CD4-positive, alpha-beta T cell treated with Interferon gamma for 1 hour (primary cell): ENCODE results near the gene UCP3.
A peak's percentile ranks its signal among the peaks of the same experiment; 100 is the strongest.

Experiments used
- DNase-seq: peaks from one replicate; pipeline ENCODE4 v3.0.0-alpha.2; 2020

The UCP3 gene

DNA sequence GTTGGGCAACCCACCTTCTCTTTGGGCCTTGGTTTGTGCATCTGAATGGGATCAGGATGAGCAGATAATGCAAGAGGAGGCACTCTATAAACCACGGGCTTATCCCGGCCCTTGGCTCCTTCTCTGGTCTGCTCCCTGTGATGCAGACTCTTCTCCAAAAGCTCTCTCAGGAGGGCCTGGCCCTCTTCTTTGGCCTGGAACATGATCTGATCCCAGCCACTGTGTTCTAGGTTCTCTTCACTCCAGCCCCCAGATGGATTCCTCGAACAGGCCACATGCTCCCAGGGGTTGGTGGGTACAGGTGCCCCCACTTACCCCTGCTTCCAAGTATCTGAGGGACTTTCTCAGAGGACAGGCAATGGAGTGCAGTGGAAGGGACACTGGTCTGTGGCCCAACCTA is 8.7 kb upstream of the UCP3 start:
- DNase-seq: no peak

DNA sequence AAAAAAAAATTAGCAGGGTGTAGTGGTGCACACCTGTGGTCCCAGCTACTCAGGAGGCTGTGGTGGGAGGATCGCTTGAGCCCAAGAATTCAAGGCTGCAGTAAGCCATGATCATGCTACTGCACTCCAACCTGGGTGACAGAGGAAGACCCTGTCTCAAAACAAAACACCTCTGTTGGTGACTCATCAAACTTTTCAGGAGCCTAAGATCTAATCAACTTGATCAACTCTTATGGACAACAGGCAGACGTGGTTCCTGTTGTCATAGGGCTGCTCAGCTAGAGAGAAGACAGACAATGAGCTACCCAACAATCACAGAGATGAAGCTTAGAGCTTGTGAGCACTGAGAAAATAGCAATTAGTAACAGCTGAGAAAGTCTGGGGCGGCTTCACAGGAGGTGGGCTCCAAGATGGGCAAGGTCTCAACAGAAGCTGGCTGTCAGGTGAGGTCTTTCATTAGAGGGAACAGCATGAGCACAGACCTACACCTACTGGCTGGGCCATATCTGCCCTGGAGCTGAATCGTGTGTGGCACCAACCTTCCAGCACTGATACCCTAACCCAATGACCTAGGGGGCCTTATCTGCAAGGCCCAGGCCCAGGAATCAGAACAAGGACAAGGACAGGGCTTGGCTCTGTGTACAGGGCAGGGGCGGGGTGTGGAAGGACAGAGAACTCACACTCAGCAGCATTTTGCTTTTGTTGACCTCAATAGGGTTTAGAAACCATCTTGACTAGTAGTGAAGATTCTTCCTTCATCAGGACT is 7.2 kb upstream of the UCP3 start:
- no peak for DNase-seq

DNA sequence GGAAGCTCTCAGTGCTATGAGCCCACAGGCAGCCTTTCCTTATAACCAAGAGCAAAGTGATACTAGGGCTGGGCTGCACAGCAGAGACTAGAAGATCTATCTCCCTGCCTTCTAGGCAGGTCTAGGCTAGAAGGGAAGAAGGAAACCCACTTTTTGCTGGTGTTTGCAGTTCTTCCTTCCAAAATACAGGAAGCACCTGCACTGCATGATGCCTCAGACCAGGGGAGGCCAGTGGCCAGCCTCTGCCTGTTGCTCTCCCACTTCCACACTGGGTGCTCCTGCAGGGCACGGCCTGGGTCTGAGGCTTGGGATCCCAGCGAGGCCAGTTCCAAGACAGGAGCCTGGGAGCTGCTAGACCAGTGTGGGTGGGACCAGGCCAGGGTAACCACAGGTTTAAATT is 6.0 kb upstream of the UCP3 start:
- no peak for DNase-seq

DNA sequence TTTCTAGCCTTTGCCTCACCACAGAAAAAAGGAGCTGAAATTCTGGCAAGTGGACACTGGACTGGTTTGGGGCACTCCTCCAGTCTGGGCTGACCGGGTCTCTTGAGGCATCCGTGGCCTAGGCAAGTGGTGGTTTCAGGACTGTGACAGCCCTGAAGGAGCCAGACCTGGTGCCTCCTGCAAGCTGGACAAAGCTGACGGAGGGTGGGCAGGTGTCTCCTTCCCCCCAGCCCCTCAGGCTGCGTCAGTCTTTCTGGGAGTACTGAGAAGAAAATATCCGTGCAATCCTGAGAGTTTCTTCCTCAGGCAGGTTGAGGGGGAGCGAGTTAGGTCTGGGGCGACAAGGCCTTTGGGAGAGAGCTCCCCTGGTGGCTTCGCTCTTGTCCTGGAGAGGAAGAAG is 4.3 kb upstream of the UCP3 start:
- DNase-seq: no peak

DNA sequence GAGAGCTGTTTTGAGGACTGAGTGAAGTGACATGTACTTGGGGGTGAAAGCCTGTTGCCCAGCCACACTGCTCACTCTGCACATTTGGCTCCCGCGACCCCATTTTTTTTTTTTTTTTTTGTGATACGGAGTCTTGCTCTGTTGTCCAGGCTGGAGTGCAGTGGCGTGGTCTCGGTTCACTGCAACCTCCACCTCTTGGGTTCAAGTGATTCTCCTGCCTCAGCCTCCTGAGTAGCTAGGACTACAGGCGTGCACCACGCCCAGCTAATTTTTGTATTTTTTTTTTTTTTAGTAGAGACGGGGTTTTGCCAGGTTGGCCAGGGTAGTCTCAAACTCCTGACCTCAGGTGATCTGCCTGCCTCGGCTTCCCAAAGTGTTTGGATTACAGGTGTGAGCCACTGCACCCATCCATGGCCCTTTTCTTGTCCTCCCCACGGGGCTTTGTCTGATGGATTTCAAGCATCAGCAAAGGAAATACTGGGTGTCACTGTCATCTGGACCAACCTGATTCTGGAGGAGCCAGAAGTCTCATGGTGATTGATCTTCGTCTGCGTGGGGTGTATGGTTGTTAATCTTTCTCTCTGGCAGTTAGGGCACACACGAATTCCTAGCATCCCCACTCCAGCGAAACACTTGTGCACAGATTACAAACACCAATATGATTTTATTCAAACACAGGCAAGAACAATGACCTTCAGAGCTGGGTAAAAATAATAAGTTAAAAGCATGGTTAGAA is 3.4 kb upstream of the UCP3 start:
- no peak for DNase-seq

DNA sequence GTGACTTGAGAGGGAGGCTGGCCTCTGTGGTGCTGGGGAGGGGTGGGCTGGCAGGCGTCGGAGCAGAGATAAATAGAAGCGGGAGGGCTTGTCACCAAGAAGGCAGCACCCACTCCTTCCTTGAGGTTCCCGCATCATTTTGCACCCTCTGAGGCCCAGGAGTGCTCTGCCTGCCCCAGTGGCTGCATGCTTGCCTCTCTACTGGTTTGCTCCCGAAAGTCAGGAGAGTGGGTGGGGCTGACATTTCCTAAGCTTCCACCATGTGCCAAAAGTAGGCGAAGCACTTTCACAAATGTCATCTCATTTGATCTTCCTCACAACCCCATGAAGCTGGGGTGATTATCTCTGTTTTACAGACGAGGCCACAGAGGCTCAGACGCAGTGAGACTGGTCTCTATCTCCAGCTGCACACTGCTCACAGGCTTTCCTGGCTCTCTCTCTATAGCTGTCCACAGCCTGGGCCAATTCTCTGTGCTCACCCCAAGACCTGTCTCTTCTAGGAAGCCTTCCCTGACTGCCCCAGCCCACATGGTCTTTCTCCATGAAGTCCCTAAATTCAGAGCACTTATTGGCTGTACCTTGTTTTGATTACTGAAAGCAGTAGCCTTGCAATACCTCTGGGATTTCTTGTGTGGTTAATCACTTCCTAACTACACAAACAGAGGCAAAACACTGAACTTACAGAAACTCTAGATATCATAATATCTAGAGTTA is 2.6 kb upstream of the UCP3 start:
- DNase-seq: peak; percentile 66

DNA sequence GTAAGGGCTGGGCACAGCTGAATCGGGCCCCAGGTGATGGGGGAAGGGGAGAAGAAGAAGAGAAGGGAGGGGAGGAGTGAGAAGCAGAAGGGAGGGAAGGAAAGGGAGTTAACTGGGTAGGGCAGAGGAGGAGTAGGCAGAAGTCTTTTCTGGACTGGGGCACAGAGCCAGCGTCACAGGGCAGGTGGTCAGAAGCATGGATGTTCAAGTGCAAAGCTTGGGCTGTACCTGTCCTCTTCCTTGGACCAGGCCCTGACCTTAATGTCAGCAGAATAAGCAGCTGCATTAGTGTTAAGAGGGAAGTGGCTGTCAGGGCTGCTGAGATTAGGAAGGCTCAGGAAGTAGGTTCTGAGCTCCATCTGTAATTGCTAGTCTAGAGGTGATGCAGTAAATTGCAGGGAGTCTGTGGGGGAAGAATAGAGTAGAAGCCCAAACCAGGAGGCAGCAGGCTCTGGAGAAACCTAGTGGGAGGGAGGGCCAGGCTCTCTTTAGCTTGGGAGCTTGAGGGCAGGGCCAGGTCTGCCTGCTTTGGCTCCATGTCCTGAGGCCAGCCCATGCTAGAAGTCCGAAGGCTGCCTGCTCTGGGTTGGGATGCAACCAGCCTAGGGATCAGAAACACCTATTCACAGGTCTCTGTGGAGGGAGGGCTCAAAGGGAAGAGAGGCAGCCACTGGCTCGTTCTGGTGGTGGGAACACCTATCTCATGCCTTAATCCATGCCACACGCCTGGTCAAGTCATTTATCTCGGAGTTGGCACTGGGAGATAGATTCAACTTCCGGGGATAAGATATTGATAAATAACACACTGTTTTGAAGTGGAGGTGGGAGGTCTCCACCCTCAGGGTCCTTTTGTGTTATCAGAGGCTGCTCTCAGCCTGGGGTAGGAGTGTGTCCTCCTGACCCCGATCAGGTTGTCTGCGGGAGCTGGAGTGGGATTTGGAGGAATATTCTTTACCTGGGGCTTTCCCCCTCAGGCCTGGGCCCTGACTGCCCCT is 1.7 kb upstream of the UCP3 start:
- DNase-seq: no peak

DNA sequence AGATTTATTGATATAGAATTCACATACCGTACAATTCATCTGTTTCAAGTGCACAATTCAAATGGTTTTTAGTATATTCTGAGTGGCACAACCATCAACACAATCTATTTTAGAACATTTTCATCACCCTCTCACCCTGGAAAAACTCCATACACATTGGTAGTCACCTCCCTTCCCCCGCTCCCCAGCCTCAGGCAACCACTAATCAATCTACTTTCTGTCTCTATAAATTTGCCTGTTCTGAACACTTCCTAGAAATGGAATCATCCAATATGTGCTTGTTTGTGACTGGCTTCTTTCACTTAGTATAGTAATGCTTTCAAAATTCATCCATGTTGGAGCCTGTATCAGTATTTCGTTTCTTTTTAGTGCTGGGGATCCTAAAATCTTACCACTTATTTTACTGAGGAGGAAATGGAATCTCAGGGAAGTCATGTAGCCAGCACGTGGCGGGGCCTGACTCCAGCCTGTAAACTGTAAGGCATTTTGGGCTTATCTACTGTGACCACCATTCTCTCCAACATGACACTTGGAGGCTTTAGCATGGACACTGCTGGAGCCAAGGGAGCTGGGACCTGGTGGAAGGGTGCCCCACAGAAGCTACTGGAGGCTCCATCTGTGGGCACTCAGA is 905 bp upstream of the UCP3 start:
- no peak for DNase-seq

DNA sequence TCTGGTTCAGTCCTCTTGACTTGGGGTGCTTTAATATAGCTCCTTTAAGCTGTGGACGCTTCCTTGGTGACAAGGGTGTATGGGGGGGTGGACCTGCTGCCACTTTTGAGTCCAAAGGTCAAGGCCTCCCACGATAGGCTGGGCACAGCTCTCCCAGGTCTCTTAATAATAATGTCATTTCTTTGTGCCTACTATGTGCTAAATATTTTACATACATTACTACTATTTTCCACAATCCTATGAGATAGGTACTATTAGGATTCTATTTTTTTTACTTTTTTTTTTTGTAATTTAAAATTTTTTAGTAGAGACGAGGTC is 304 bp upstream of the UCP3 start:
- DNase-seq: no peak

DNA sequence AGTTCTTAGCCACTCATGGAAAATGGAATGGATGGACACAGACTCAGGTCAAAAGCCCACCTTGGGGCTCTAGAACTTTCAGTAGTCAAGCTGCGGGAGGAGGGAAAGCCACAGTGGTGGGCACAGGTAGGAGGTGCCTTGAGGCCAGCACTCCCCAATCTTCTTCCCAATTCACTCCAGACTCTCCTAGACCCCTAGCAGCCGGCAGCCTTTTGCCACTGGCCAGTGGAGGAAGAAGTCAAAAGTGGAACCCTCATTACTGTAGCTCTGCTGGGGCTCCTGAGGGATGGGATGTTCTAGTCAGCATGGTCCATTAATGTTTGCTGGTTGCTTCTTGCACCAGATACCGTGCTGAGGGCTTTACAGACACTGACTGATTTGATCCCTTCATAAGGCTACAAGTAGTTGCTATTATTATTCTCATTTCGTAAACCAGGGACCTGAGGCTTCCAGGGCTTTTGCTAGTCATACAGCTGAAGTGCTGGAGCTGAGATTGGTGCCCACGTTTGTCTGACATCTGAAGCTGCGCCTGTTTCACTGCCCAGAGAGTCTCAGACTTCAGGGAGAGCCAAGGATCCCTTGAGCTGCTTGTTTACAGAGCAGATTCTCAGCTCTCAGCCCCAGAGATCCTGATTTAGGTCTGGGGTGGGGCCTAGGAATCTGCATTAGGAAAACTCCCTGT is 1.1 kb downstream of the UCP3 start:
- DNase-seq: no peak

DNA sequence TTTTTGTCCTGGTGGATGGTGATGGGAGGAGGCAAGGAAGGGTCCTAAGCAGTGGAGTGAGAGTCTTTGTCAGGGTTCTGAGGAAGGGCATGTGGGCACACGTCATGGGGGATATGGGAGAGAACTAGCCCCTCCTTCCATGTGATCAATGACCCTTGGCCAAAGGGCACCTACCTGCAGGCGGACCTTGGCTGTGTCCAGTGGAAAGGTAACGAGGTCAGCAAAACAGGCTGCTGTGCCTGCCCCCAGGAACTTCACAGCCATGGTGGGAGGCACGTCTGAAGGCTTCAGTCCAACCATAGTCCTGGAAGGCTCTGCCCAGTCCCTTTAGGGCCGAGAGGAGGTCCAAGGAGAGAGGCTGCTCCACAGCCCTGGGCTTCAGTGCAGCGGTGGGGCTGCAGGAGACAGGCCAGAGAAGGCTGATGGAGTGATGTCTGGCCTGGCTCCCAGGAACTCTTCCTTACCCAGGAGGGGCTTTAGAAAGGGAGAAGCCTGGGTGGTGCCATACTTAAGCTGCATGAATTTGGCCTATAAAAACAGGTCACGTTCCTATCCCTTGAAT is 2.1 kb downstream of the UCP3 start:
- DNase-seq: no peak

DNA sequence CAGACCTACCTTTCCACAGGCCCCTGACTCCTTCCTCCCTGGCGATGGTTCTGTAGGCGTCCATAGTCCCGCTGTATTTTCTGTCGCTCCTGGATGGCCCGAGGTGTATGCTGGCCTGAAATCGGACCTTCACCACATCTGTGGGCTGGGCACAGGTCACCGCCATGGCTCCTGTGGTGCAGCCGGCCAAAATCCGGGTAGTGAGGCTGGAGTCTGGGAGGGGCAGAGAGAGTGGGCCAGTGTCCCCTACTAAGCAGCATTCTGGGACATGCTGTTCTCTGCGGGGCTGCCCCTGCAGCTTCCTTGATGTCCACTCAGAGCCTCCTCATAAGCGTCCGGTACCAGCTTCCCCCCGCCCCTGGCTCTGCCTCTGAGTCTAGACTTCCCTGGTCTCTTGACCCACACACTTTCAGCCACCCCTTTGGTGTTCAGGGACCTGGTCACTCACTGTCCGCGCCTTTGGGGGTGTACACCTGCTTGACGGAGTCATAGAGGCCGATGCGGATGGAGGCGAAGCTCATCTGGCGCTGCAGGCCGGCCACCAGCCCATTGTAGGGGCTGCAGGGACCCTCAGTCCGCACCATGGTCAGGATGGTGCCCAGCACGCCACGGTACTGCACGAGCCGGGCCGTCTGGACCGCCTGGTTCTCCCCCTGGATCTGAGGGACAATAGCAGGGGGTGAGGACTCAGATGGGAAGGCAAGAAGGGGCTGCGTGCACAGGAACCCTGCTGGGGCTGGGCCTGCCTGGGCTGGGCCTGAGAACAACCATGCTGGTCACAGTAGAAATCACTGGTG is 3.0 kb downstream of the UCP3 start:
- DNase-seq: no peak

DNA sequence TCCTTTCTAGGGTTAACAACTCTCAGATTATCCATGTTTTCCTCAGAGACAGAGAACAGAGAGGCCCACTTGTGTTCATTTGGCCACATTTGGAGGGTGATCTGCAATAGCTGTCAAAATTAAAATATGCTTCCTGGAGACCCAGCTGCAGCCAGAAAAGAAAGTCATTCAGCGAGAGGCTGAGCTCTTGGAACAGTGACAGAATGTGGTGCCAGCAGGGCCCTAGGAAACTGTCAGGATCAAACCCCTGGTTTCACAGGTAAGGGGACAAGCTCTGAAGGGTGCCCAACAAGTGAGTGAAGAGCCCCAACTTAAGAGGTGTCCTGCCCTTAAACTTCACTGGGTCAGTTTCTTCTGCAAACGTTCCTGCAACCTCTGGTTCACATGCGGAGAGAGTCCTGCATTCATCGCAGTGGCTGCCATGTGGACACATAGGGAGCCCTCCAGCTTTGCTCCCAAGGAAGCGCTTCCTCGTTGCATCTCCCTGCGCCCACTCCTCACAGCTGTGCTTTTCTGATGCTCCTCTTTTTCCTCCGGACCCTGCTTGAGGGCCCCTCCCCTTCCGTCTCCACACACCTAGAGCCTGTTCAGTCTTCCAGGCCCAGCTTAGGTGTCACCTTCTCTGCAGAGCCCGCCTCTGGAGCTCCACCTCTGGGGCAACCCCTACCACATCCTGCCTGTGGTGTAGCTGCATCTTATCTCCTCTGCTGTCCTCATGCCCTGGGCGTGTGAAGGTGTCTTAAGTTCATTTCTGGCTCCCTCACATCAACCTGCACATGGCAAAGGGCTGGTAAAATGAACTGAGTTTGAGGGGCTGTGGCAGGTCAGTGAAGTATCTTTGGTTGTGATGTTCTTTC is 3.9 kb downstream of the UCP3 start:
- peak; percentile 86 for DNase-seq

DNA sequence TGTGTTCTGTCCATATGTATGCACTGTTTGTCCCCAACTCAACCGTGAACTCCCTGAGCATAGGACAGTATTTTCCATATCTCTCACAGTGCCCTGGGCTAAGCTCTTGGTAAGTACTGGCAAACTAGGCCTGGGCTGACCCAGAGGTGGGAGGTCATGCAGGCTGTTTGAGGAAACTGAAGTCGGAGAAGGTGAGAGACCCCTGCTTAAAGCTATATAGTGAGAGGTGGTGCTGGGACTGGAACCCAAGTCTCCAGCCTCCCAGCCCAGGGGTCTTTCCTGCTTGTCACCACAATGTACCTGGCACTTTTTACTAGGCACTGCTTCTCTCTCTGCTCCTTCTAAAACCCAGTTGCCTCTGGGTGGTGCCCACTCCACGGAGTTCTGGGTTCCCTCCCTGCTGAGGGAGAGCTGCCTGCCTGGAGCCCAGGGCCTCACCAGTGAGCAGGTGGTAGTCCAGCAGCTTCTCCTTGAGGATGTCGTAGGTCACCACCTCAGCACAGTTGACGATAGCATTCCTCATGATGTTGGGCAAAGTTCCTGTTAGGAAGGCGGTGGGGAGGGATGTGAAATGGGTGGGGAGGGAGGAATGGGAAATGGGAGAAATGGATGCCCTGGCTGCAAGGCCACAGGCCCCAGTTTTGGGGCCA is 4.7 kb downstream of the UCP3 start:
- no peak for DNase-seq

DNA sequence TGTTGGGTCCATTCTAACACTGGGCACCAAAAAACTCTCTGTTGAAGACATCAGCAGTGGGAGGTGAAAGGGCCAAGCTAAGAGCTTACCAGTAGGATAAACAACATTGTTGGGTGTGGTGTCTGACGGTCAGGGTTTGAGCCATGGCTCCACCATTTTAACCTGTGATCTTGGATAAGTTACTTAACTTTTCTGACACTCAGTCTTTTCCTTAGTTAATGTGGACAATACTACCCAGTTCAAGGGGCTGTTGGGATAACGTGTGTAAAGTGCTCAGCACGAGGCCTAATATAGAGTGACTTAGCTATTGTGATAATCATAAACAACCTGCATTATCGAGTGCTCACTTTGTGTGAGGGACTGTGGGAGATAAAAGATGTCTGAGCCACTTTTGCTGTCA is 6.1 kb downstream of the UCP3 start:
- DNase-seq: no peak

DNA sequence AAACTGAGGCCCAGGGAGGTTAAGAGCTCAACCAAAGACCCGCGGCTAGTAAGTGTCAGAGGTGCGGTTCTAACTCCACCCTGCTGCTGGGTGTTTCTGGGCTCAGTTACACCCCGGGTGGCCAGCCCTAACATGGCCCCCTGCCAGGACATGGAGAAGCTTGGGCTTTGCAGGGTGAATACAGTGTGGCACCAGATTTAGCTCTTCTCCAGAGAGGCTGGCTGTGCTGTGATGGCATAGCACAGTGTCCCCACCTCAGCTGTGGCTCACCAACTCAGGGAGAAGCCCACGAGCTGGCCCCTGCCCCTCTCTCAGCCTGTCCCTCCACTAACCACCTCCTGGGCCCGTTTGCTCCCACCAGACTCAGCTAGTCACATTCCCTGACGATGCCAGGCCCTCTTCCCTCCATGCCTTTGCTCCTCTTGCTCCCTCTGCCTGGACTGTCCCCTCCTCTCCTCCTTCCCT is 7.0 kb downstream of the UCP3 start:
- DNase-seq: no peak

DNA sequence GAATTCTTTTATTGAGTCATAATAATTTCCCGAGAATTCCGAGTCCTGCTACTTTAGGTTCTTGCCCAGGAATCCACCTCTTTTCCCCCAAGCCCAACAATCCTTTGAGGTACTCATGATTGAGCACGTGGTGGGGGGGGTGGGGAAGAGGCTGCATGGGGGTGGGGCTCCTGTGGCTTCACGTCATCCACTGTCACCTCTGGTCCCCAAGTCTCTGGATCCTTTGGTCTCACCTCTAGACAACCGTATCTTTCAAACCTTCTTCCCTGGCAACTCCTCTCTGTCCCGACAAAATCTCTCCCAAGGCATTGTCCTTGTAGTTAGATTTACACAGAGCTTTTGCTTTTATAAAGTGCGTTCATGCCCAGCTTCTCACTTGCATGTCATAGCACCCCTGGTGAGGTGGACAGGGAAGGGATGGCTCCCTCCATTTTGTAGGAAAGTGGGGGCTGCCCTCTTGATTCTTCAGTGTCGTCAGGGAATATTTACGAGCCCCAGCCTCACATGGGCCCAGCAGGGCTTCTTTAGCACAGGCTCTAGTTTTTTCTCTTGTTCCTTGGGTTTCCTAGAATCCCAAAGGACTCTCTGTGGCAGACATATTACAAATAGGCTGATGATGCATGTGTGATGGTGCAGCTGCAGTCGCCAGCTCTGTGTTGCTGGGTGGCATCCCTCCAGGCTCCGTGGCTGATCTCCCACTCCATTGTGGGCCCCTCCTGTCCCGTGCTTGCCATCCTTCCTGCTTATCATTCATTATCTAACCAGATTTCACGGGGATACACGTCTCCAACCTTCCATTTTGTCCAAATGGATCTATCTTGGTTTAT is 8.4 kb downstream of the UCP3 start:
- DNase-seq: no peak
